Vagina (tissue), 2 donors: Measurements from ENCODE around the gene RNF213. TPM values are rescaled to one million over a fixed set of nuclear protein-coding genes. Genes with fewer than 3 reads are reported as not detected.

Experiments
- DNase-seq, 2 donors: peaks; one replicate each; pipeline ENCODE4 v3.0.0-alpha.2; 2017; ENCODE audit errors: extremely low spot score in 2 of 2
- H3K27ac ChIP-seq: fragments of 200-600 bp; sonication (generic); one replicate; pipeline ENCODE4 v1.5.1; 2019
- H3K27me3 ChIP-seq: fragments of 200-600 bp; sonication (generic); one replicate; pipeline ENCODE4 v1.5.1; 2019
- H3K36me3 ChIP-seq, 2 donors: fragments of 200-600 bp; sonication (generic); one replicate each; pipeline ENCODE4 v1.5.1; 2017 to 2019
- H3K4me1 ChIP-seq: fragments of 200-600 bp; sonication (generic); one replicate; pipeline ENCODE4 v1.5.1; 2019
- H3K4me3 ChIP-seq, 2 donors: fragments of 200-600 bp; sonication (generic); 1 replicate in 1 of 2; 2 replicates in 1 of 2; pipeline ENCODE4 v1.5.1; 2016 to 2019
- H3K9me3 ChIP-seq: fragments of 200-600 bp; sonication (generic); one replicate; pipeline ENCODE4 v1.5.1; 2019
- POLR2A ChIP-seq, 2 donors: fragments of 450-650 bp; IDR thresholded peaks; one replicate each; pipeline ENCODE4 v1.6.1; 2017; ENCODE audit warnings: antibody characterized with exemption in 2 of 2, mild to moderate bottlenecking in 2 of 2, moderate library complexity in 2 of 2
- POLR2AphosphoS5 ChIP-seq, 2 donors: sonication (generic); formaldehyde crosslinking; IDR thresholded peaks; one replicate each; pipeline ENCODE4 v1.9.0; 2017; ENCODE audit warnings: antibody characterized with exemption in 2 of 2, mild to moderate bottlenecking in 2 of 2, low read depth in 1 of 2; ENCODE audit not compliant: insufficient read depth in 1 of 2
- intact Hi-C: fragments of 100-400 bp; cut with DNase I; formaldehyde crosslinking; loops from one replicate; pipeline ENCODE4 v1.15.1; 2023
- total RNA-seq: library from RNA; depleted of rRNA; stranded (reverse); fragments of >200 nt; gene quantifications from one replicate; pipeline ENCODE4 v1.2.3, GENCODE V29; 2016
- TF ChIP-seq, protein P1 (sequence below), 3 experiments: fragments of 450-650 bp in 2 of 3; fragments of 200-600 bp in 1 of 3; sonication (generic) in 1 of 3; IDR thresholded peaks; one replicate each; pipeline ENCODE4 v1.5.1; 2017 to 2019; ENCODE audit warnings: antibody characterized with exemption in 3 of 3, mild to moderate bottlenecking in 2 of 3, moderate library complexity in 2 of 3

RNF213 gene
- total RNA-seq, 1 donor from 2014 or later: 144 TPM

DNA sequence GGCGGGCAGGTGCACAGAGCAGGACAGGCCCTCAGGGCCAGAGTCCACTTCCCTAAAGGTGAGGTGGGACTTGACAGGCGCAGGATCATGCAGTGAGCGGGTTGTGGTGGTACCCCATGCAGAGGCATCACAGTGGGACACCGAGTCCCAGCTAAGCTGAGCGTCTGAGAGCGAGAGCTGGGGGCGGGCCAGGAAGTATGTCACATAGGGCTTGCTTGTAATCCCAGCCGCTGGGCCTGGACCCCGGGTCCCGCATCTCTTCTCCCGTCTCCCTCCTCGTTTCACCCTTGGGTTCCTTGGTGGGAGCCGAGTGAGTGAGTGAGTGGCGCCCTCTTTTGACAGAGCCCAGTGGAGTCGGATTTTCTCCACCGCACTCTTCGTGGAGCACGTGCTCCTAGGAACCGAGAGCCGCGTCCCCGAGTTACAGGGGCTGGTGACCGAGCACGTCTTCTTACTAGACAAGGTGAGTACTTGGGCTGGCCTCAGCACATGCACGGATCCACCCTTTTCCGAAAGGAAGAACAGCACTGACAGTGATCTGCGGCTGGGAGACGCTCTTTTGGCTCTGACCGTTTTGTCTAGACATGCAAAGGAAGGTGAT is 103.5 kb downstream of the RNF213 start:
- Histone ChIP-seq H3K27ac (no peak overlapping the region), H3K9me3 (no peaks in the 10 kb centered on the region), H3K4me3 (no peak overlapping the region), H3K4me1 (peaks cover 12% of the 10 kb centered on the region), H3K27me3 (no peaks in the 10 kb centered on the region), H3K36me3 (peaks cover 0 to 86% of the 10 kb centered on the region in 2 donors)
- TF ChIP-seq POLR2AphosphoS5 (IDR thresholded peaks at IDR 0.05; ENCODE audit: insufficient read depth in 1 of 2, low read depth in 1 of 2) (no peak), POLR2A (IDR thresholded peaks at IDR 0.05) (no peak)
- TF ChIP-seq, protein P1, sequence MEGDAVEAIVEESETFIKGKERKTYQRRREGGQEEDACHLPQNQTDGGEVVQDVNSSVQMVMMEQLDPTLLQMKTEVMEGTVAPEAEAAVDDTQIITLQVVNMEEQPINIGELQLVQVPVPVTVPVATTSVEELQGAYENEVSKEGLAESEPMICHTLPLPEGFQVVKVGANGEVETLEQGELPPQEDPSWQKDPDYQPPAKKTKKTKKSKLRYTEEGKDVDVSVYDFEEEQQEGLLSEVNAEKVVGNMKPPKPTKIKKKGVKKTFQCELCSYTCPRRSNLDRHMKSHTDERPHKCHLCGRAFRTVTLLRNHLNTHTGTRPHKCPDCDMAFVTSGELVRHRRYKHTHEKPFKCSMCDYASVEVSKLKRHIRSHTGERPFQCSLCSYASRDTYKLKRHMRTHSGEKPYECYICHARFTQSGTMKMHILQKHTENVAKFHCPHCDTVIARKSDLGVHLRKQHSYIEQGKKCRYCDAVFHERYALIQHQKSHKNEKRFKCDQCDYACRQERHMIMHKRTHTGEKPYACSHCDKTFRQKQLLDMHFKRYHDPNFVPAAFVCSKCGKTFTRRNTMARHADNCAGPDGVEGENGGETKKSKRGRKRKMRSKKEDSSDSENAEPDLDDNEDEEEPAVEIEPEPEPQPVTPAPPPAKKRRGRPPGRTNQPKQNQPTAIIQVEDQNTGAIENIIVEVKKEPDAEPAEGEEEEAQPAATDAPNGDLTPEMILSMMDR (IDR thresholded peaks at IDR 0.05): no peak
- intact Hi-C loops: no loop called here
- no peak for DNase-seq

GRCh38 chr17:80365001-80365965 is 104.6 kb downstream of the RNF213 start:
- no peak for TF ChIP-seq POLR2AphosphoS5 (IDR thresholded peaks at IDR 0.05; ENCODE audit: insufficient read depth in 1 of 2, low read depth in 1 of 2)
- TF ChIP-seq POLR2A (IDR thresholded peaks at IDR 0.05): no peak
- TF ChIP-seq, protein P1 (IDR thresholded peaks at IDR 0.05): no peak
- no peak for DNase-seq
- H3K9me3 ChIP-seq: no peaks in the 10 kb centered on the region
- intact Hi-C loops: no loop called here
- peaks cover 0 to 86% of the 10 kb centered on the region in 2 donors for H3K36me3 ChIP-seq
- H3K4me1 ChIP-seq: peaks cover 12% of the 10 kb centered on the region
- H3K4me3 ChIP-seq: no peak overlapping the region
- H3K27me3 ChIP-seq: no peaks in the 10 kb centered on the region
- no peak overlapping the region for H3K27ac ChIP-seq

- Histone ChIP-seq H3K9me3 (no peaks in the 10 kb centered on the region), H3K4me3 (no peak overlapping the region), H3K36me3 (peaks cover 0 to 86% of the 10 kb centered on the region in 2 donors), H3K27me3 (no peaks in the 10 kb centered on the region), H3K27ac (no peak overlapping the region), H3K4me1 (peaks cover 12% of the 10 kb centered on the region)
- DNase-seq: no peak
- no peak for TF ChIP-seq POLR2AphosphoS5 (IDR thresholded peaks at IDR 0.05; ENCODE audit: insufficient read depth in 1 of 2, low read depth in 1 of 2)
- TF ChIP-seq, protein P1 (IDR thresholded peaks at IDR 0.05): no peak
- no peak for TF ChIP-seq POLR2A (IDR thresholded peaks at IDR 0.05)
- intact Hi-C loops: no loop called here
Measured at GRCh38 chr17:80365983-80366382, 105.3 kb downstream of the RNF213 start.

- Histone ChIP-seq H3K9me3 (no peaks in the 10 kb centered on the region), H3K27ac (no peak overlapping the region), H3K27me3 (no peaks in the 10 kb centered on the region), H3K36me3 (peaks cover 0 to 88% of the 10 kb centered on the region in 2 donors), H3K4me1 (peaks cover 12% of the 10 kb centered on the region), H3K4me3 (no peak overlapping the region)
- intact Hi-C loops: no loop called here
- no peak for DNase-seq
- no peak for TF ChIP-seq POLR2A (IDR thresholded peaks at IDR 0.05)
- TF ChIP-seq, protein P1 (IDR thresholded peaks at IDR 0.05): no peak
Measured at GRCh38 chr17:80367503-80367902, 106.9 kb downstream of the RNF213 start.

DNA sequence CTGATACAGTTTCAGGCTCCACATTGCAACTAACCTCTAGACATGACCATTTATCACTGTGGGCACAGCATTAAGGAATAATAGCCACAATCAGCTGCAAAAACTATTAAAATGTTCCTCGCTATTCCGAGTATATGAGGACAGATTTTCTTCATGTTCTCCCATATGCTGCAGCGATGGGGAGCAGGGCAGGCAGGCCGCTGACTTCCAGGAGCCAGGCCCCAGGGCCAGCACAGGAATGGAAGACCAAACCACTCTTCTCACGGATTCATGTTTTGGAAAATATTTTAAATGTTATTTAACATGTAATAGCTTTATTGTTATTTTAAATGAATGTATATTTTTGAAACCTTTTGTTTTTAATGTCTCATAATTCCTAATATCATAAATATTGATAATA is 110.5 kb downstream of the RNF213 start:
- Histone ChIP-seq H3K9me3 (no peaks in the 10 kb centered on the region), H3K27me3 (no peaks in the 10 kb centered on the region), H3K4me3 (no peak overlapping the region), H3K36me3 (peaks cover 2 to 94% of the 10 kb centered on the region in 2 donors), H3K4me1 (no peaks in the 10 kb centered on the region), H3K27ac (no peak overlapping the region)
- intact Hi-C loops: no loop called here
- TF ChIP-seq POLR2A (IDR thresholded peaks at IDR 0.05) (no peak), POLR2AphosphoS5 (IDR thresholded peaks at IDR 0.05; ENCODE audit: insufficient read depth in 1 of 2, low read depth in 1 of 2) (no peak)
- TF ChIP-seq, protein P1 (IDR thresholded peaks at IDR 0.05): no peak
- no peak for DNase-seq
